ENCODE results near the gene TCAIM. TPM values are rescaled to one million over a fixed set of nuclear protein-coding genes. Genes with fewer than 3 reads are reported as not detected.

Gene TCAIM
- polyA plus RNA-seq, 1 donor from 2014 or later, result 38.1 TPM

DNA sequence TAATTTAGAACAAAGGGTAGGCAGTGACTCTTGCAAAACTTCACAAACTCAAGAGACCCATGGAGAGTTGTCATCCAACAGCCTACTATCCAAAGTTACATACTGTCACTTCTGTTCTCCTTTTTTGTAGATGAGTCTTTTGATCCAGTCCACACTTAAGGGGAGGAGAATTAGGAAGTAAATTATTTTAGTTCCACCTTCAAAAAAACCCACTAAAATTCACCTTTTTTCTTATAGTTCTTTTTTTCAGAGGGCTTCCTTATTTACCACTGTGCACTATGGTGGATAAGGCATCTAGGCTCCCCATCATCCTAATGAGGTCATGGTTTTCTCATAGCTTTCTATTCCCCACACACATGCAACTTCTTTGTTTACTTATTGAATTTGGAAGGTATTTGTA, 8.6 kb upstream of the TCAIM start:
- Histone ChIP-seq H3K36me3 (ENCODE audit: insufficient read depth, low read length) (no peaks in the 10 kb centered on the region), H3K27ac (ENCODE audit: low read length) (no peak overlapping the region), H3K9ac (ENCODE audit: low read length) (no peak overlapping the region), H3K4me2 (ENCODE audit: low read length) (no peak overlapping the region), H3K4me3 (ENCODE audit: low read length) (no peak overlapping the region), H4K20me1 (ENCODE audit: insufficient read depth) (no peaks in the 10 kb centered on the region), H3K79me2 (replicated peaks; ENCODE audit: insufficient read depth, low read length) (no peaks in the 10 kb centered on the region), H3K9me2 (ENCODE audit: insufficient read depth, low read length) (no peaks in the 10 kb centered on the region), H3F3A (ENCODE audit: insufficient read depth, low read length, poor library complexity, severe bottlenecking) (no peaks in the 10 kb centered on the region), H3K9me3 (ENCODE audit: low read length) (no peaks in the 10 kb centered on the region), H2AFZ (ENCODE audit: low read depth, low read length) (no peak overlapping the region), H3K27me3 (ENCODE audit: insufficient read depth, low read depth, low read length) (no peaks in the 10 kb centered on the region)
- no peak for TF ChIP-seq MXI1 (conservative IDR thresholded peaks at IDR 0.05; ENCODE audit: poor library complexity, severe bottlenecking)
- TF ChIP-seq POLR2AphosphoS5 (IDR thresholded peaks at IDR 0.05), result no peak
- no peak for TF ChIP-seq EP300 (conservative IDR thresholded peaks at IDR 0.05; ENCODE audit: poor library complexity, severe bottlenecking)
- no peak for TF ChIP-seq REST (IDR thresholded peaks at IDR 0.05; ENCODE audit: borderline replicate concordance)
- no peak for TF ChIP-seq EZH2 (IDR thresholded peaks at IDR 0.05; ENCODE audit: borderline replicate concordance, insufficient read depth, low read length, poor library complexity, severe bottlenecking)
- no peak for TF ChIP-seq SMC3 (conservative IDR thresholded peaks at IDR 0.05; ENCODE audit: poor library complexity)
- TF ChIP-seq, protein P1, sequence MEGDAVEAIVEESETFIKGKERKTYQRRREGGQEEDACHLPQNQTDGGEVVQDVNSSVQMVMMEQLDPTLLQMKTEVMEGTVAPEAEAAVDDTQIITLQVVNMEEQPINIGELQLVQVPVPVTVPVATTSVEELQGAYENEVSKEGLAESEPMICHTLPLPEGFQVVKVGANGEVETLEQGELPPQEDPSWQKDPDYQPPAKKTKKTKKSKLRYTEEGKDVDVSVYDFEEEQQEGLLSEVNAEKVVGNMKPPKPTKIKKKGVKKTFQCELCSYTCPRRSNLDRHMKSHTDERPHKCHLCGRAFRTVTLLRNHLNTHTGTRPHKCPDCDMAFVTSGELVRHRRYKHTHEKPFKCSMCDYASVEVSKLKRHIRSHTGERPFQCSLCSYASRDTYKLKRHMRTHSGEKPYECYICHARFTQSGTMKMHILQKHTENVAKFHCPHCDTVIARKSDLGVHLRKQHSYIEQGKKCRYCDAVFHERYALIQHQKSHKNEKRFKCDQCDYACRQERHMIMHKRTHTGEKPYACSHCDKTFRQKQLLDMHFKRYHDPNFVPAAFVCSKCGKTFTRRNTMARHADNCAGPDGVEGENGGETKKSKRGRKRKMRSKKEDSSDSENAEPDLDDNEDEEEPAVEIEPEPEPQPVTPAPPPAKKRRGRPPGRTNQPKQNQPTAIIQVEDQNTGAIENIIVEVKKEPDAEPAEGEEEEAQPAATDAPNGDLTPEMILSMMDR (IDR thresholded peaks at IDR 0.05; ENCODE audit: poor library complexity, severe bottlenecking), result no peak
- TF ChIP-seq TAF1 (IDR thresholded peaks at IDR 0.05; ENCODE audit: low read depth), result no peak
- TF ChIP-seq RAD21 (conservative IDR thresholded peaks at IDR 0.05), result no peak

- Histone ChIP-seq H3K9me3 (ENCODE audit: low read length) (no peaks in the 10 kb centered on the region), H3K9ac (ENCODE audit: low read length) (no peak overlapping the region), H3K27me3 (ENCODE audit: insufficient read depth, low read depth, low read length) (no peaks in the 10 kb centered on the region), H2AFZ (ENCODE audit: low read depth, low read length) (no peak overlapping the region), H3K4me2 (ENCODE audit: low read length) (no peak overlapping the region), H3K36me3 (ENCODE audit: insufficient read depth, low read length) (no peaks in the 10 kb centered on the region), H3K4me3 (ENCODE audit: low read length) (no peak overlapping the region), H3K9me2 (ENCODE audit: insufficient read depth, low read length) (no peaks in the 10 kb centered on the region), H3K27ac (ENCODE audit: low read length) (no peak overlapping the region), H3K79me2 (replicated peaks; ENCODE audit: insufficient read depth, low read length) (no peaks in the 10 kb centered on the region), H3F3A (ENCODE audit: insufficient read depth, low read length, poor library complexity, severe bottlenecking) (no peaks in the 10 kb centered on the region), H4K20me1 (ENCODE audit: insufficient read depth) (no peaks in the 10 kb centered on the region)
- TF ChIP-seq RAD21 (conservative IDR thresholded peaks at IDR 0.05) (no peak), REST (IDR thresholded peaks at IDR 0.05; ENCODE audit: borderline replicate concordance) (no peak), MXI1 (conservative IDR thresholded peaks at IDR 0.05; ENCODE audit: poor library complexity, severe bottlenecking) (no peak), TAF1 (IDR thresholded peaks at IDR 0.05; ENCODE audit: low read depth) (no peak), EZH2 (IDR thresholded peaks at IDR 0.05; ENCODE audit: borderline replicate concordance, insufficient read depth, low read length, poor library complexity, severe bottlenecking) (no peak), EP300 (conservative IDR thresholded peaks at IDR 0.05; ENCODE audit: poor library complexity, severe bottlenecking) (no peak), POLR2AphosphoS5 (IDR thresholded peaks at IDR 0.05) (no peak)
- TF ChIP-seq, protein P1 (IDR thresholded peaks at IDR 0.05; ENCODE audit: poor library complexity, severe bottlenecking), result no peak
These were observed 8.1 kb upstream of the TCAIM start for GRCh38 chr3:44330444-44330843.

Data from neural cell (in vitro differentiated cells).